ENCODE data around the gene SAFB2.

DNA sequence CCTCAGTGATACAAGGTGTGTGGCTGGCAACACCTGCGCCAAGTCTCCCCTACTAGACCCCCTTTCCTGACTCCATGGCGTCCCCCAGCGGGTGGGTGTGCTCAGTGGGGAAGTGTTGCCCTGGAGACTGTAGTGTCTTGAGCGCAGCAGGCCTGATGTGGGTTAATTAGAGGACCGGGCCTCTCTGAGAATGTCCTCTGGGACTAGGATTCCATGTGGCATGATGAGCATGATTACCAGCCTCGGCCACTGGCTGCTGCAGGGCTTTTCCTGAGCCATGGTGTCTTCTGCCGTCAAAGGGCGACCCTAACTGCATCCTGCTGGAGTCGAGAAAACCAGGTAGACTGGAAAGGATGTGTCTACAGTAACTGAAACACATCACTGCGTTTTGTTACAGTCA is 29.7 kb upstream of the SAFB2 start:
- TF ChIP-seq, protein P1, sequence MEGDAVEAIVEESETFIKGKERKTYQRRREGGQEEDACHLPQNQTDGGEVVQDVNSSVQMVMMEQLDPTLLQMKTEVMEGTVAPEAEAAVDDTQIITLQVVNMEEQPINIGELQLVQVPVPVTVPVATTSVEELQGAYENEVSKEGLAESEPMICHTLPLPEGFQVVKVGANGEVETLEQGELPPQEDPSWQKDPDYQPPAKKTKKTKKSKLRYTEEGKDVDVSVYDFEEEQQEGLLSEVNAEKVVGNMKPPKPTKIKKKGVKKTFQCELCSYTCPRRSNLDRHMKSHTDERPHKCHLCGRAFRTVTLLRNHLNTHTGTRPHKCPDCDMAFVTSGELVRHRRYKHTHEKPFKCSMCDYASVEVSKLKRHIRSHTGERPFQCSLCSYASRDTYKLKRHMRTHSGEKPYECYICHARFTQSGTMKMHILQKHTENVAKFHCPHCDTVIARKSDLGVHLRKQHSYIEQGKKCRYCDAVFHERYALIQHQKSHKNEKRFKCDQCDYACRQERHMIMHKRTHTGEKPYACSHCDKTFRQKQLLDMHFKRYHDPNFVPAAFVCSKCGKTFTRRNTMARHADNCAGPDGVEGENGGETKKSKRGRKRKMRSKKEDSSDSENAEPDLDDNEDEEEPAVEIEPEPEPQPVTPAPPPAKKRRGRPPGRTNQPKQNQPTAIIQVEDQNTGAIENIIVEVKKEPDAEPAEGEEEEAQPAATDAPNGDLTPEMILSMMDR (IDR thresholded peaks at IDR 0.05; ENCODE audit: low read length) = no peak
- no peak for TF ChIP-seq EZH2 (IDR thresholded peaks at IDR 0.05; ENCODE audit: borderline replicate concordance, low read length)
